HUES64 (cell line): ENCODE measurements around the gene LRRC37A2.
"Not testable (repeated sequence)": the region's sequence is repeated elsewhere in the genome, so short reads cannot be mapped to it uniquely, and the experiment has no call there.

ENCODE experiments used
- H3K27ac ChIP-seq: 2 replicates; pipeline ENCODE4 v1.7.0; 2013; ENCODE audit warnings: low read depth, low read length, inconsistent platforms
- H3K27me3 ChIP-seq: 2 replicates; pipeline ENCODE4 v1.6.1; 2013; ENCODE audit warnings: mild to moderate bottlenecking, low read length; ENCODE audit not compliant: insufficient read depth
- H3K36me3 ChIP-seq: 2 replicates; pipeline ENCODE4 v1.6.1; 2013; ENCODE audit warnings: mild to moderate bottlenecking, low read length; ENCODE audit not compliant: insufficient read depth
- H3K4me1 ChIP-seq: 2 replicates; pipeline ENCODE4 v1.6.1; 2013; ENCODE audit warnings: mild to moderate bottlenecking, low read length, moderate library complexity; ENCODE audit not compliant: insufficient read depth
- H3K4me3 ChIP-seq: 2 replicates; pipeline ENCODE4 v1.5.1; 2013; ENCODE audit warnings: mild to moderate bottlenecking, low read length, moderate library complexity
- H3K9ac ChIP-seq: 2 replicates; pipeline ENCODE4 v1.6.1; 2013; ENCODE audit warnings: mild to moderate bottlenecking, low read depth, low read length
- H3K9me3 ChIP-seq: 2 replicates; pipeline ENCODE4 v1.6.1; 2013; ENCODE audit warnings: low read depth, low read length; ENCODE audit not compliant: insufficient read depth
- WGBS: fragments of 150-250, 120-280 bp; methylation state at CpG from one replicate; pipeline ENCODE4 v1.1.7; 2013; ENCODE audit warnings: missing lambda C conversion rate; 5-methylcytosine and 5-hydroxymethylcytosine counted together

Gene LRRC37A2

DNA sequence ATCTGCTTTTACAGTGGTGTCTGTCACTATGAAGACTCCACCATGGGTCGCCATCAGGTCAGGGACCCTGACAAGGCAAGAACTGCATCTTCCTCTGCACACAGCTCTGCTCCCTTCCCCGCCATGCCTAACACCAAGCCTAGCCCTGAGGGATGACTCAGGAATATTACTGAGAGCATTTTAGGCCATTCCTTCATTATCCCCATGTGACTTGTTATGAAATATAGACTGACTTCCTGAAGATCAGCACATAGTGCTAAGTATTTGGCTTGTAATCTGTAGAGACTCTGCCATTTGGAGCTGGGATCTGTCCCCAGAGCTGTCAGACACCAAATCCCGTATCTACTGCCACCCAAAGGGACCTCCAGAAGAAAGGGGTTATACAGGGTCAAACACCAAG is 47.8 kb downstream of the LRRC37A2 start:
- not testable (repeated sequence) for H3K9me3 ChIP-seq, H3K4me3 ChIP-seq, H3K36me3 ChIP-seq, H3K9ac ChIP-seq, H3K27me3 ChIP-seq, H3K27ac ChIP-seq, H3K4me1 ChIP-seq
- WGBS = no CpG with 5 or more reads among the region's 3 CpGs

DNA sequence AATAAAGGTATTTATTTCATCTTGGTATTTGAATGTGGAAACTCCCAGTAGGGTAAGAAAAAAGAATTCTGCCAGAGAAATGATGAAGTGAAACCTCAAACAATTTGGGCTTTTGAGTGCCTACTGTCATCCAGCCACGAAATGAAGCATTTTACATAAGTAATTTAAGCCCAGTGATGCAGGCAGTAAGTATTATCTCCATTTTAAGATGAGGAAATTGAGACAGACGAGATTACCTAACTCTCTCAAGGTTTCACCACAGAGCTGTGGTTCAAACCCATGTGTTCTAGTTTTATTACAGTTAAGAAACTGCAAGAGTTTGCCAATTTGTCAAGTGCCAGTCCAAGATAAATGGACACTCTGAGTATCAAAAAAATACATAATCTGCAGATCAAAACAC is 54.0 kb downstream of the LRRC37A2 start:
- not testable (repeated sequence) for H3K27me3 ChIP-seq
- no CpG with 5 or more reads among the region's 2 CpGs for WGBS

DNA sequence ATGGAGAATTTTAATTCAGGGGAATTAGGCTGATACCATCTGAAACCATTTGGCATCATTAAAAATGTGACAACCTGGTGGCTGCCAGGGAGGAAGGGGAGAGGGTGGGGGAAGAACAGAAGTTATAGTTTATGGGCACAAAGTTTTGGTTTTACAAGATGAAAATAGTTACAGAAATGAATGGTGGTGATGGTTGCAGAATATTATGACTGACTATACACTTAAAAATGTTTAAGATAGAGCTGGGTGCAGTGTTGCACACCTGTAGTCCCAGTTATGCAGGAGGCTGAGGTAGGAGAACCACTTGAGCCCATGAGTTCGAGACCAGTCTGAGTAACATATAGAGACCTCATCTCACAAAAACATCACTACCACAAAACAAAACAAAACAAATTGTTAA is 54.7 kb downstream of the LRRC37A2 start:
- H3K4me1 ChIP-seq, H3K4me3 ChIP-seq, H3K36me3 ChIP-seq, H3K27me3 ChIP-seq, H3K9ac ChIP-seq, H3K9me3 ChIP-seq, H3K27ac ChIP-seq: not testable (repeated sequence)
- no CpG with 5 or more reads among the region's 1 CpG for WGBS

More for the DNA sequence above, 54.0 kb downstream of the LRRC37A2 start:
- H3K27ac ChIP-seq, H3K4me1 ChIP-seq, H3K9ac ChIP-seq, H3K36me3 ChIP-seq, H3K9me3 ChIP-seq, H3K4me3 ChIP-seq: not testable (repeated sequence)

DNA sequence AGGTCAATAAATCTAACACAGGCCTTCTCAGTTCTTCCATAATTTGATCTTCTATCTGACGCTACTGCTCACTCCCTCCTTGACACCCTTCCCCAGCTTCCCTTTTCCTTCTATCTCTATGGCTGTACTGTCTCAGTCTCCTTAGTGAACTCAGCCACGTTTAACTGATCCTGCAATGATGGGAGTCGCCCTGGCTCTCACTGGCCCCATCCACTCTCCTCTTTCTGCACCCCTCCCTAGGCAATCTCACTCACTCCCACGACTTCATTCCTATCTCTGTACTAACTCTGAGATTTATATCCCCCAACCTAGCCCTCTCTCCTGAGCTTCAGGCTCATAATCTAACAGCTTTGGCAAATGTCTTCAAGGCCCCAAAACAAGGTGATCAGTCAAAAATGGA is 59.5 kb downstream of the LRRC37A2 start:
- not testable (repeated sequence) for H3K27ac ChIP-seq
- no CpG with 5 or more reads among the region's 4 CpGs for WGBS

DNA sequence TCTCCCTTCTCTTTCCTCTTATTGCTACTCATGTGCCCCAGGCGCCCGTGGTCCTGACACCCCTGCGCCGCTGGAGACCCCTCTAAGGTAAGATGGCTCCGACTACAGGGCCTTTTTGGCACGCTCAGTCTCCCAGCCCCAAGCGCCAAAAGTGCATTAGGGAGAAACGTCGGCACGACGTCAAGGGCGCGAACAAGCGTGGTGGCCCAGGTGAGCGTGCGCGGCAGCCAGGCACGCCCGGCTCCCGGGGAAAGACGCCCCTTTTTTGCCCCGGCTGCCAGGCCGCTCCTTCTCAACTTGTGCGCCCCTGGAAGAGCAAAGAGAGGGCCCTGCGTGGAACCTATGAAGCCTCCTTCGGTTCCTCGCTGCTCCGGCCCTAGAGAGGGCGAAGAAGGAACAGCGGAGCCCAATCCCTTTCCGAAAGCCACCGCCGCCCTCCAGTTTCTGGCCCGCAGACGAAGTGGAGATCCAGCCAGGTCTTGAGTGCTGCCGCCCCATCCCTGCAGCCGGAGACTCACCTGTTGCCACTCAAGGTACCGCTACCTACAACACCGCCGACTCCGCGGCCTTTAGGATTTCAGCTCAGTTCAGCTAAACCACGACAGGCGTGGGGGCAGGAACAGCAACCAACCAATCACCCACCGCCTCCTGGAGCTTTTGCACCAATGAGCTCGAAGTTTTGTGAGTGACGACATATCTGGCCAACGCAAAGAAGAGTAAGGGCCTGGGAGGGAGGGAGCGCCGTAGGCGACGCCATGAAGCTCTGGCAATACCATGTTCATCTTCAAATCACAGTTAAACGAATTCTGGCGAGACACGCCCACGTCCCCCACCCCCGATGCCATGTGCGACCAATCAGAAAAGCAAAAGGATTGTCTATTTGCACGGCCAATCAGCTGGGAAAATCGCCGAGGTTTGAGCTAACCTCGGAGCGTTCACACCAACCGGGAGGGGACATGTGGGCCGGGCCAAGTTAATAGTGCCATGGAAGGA is 67.1 kb downstream of the LRRC37A2 start, which contains the start of gene ARL17A:
ARL17A (minus strand) TSS at position 609 of the 993 bp plus-strand sequence. CDS start 3,369 bp downstream, outside the sequence.
- H3K4me3 ChIP-seq, H3K27ac ChIP-seq, H3K27me3 ChIP-seq, H3K4me1 ChIP-seq, H3K9me3 ChIP-seq, H3K36me3 ChIP-seq, H3K9ac ChIP-seq: not testable (repeated sequence)
- 0% methylated on average over 5 of the region's 65 CpGs for WGBS

More for the DNA sequence above, 59.5 kb downstream of the LRRC37A2 start:
- not testable (repeated sequence) for H3K9ac ChIP-seq, H3K4me3 ChIP-seq, H3K9me3 ChIP-seq, H3K4me1 ChIP-seq, H3K27me3 ChIP-seq, H3K36me3 ChIP-seq

DNA sequence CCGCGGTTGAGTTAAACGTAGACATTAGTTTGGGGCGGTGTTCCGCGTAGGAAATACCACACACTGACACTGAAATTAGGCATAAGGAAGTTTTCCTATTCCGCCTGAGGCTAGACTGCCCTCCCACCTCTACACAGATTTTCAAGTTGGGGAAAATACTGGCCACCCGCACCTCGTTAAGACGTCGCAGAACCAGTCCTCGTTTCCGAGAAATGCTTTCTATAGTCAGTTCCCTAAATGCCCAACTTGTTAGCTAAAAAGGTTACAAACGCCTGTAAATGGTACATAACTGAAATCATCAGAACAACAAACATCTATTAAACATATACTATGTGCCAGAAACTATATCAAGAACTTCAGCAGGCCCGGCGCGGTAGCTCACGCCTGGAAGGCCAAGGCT is 67.8 kb downstream of the LRRC37A2 start:
- H3K4me3 ChIP-seq, H3K9ac ChIP-seq, H3K4me1 ChIP-seq, H3K27me3 ChIP-seq, H3K36me3 ChIP-seq, H3K9me3 ChIP-seq, H3K27ac ChIP-seq: not testable (repeated sequence)
- WGBS = no CpG with 5 or more reads among the region's 18 CpGs

DNA sequence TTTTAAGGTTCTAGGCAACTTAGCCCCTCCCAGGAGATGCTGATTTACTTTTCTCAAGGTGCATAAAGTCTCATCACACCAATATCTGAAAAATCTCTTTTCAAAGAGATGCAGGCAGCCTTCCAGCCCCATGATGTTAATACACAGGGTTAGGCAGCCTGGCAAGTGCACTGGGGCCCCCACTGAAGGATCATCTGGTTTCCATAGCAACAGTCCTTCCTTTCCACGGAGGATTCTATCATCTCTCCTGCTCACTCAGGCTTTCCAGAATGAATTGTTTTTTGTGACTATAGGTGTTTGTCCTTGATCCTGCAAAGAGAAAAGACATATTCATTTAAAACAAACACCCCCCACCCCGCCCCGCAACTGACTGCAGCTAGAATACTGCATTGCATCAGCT is 73.2 kb downstream of the LRRC37A2 start:
- H3K9me3 ChIP-seq, H3K4me3 ChIP-seq: not testable (repeated sequence)
- WGBS = no CpG with 5 or more reads among the region's 3 CpGs

DNA sequence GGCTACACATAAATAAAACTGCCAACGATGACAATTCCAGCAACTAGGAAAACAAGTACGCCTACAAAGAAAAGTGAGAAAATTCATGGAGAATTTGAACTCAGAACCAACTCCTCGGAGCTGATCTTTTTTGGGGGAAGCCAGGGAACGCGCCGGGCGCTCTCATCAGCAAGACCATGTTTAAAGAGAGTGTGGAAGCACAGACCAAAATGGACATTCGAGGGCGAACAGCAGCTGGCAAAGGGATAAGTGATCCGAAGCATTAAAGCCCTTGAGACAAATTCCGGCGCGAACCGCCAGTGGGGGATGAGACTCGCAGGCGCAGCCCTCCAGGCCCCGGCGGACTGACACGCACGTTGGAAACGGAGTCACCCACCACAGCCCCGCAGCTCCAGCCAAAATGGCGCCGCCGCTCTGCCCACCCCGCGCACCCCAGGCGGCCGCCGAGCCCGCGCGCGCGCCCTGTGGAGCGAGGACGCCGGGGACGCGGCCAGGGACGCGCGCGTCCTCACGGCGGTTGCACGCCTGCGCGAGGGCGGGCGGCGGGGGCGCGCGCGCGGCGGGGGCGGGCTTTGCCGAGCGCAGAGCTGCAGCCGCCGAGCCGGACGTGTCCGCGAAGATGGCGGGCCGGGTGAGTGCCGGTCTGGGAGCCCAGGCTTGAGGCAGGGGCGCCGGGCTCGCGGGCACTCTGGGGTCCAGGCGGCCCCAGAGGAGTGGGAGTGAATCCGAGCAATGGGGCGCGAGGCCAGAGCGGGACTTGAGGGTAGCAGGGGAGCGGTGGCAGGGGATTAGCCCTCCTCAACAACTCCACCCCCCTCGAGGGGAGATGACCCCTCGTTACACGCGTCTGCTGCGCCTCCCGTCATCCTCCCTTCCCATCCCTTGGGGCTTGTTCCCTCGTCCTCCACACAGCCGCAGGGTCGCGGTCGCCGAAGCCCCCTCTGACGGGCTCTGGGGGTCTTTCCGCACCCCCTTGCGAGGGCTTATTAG is 78.2 kb downstream of the LRRC37A2 start, which contains the start of gene NSF:
NSF (plus strand) TSS at position 513 of the 990 bp plus-strand sequence; CDS start at position 620, 107 bp downstream.
- not testable (repeated sequence) for H3K27me3 ChIP-seq, H3K36me3 ChIP-seq, H3K4me3 ChIP-seq, H3K27ac ChIP-seq, H3K9ac ChIP-seq, H3K4me1 ChIP-seq, H3K9me3 ChIP-seq
- WGBS = no CpG with 5 or more reads among the region's 95 CpGs

More for the DNA sequence above, 73.2 kb downstream of the LRRC37A2 start:
- not testable (repeated sequence) for H3K27ac ChIP-seq, H3K9ac ChIP-seq, H3K27me3 ChIP-seq, H3K36me3 ChIP-seq, H3K4me1 ChIP-seq

DNA sequence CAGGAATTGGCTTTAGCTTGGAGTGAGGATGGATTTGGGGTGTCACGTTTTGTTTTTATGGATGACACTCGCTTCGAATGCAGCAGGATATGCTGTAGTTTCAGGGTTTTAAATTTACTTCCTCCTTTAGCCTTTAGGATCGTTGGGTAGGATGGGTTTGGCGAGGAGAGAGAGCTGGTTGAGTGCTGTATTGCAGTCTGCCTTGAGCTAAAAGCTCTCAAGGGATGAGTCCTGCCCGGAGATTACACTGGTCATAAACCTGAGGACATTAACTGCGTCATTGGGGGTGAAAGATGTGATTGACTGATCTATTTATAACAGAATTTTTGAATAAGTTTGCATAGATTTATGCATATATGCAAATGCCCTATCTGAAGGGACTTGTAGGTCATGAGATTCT is 79.1 kb downstream of the LRRC37A2 start:
- H3K4me1 ChIP-seq, H3K27ac ChIP-seq, H3K36me3 ChIP-seq, H3K27me3 ChIP-seq, H3K9me3 ChIP-seq, H3K9ac ChIP-seq, H3K4me3 ChIP-seq: not testable (repeated sequence)
- no CpG with 5 or more reads among the region's 7 CpGs for WGBS

DNA sequence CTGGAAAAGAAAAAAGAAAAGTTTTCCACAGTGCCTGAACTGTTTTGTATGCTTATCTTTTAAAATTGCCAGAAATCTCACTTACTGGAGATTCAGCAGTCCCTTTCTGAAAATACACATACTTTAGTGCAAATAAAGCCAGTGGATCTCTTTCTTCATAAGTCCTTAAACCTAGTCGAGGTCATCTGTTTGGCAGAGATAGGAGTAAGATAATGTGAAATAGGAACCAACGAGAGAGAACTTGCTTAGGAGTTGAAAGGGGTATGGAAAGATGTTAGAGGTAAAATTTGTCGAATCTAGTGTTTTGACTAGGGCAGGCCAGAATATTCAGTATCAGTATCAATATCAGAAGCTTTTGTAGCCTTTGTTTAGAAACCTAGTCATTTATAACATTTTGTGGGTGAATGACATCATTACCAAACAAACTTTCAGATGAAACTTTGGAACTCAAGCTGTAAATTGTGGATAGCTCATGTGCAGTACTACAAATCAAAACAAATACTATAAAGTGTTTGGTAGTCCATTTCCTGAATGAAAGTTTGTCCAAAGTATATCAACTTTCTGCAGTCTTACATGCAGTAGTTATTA is 86.2 kb downstream of the LRRC37A2 start:
- no CpG with 5 or more reads among the region's 3 CpGs for WGBS
- not testable (repeated sequence) for H3K4me3 ChIP-seq, H3K4me1 ChIP-seq, H3K9ac ChIP-seq, H3K27ac ChIP-seq, H3K27me3 ChIP-seq, H3K36me3 ChIP-seq, H3K9me3 ChIP-seq

DNA sequence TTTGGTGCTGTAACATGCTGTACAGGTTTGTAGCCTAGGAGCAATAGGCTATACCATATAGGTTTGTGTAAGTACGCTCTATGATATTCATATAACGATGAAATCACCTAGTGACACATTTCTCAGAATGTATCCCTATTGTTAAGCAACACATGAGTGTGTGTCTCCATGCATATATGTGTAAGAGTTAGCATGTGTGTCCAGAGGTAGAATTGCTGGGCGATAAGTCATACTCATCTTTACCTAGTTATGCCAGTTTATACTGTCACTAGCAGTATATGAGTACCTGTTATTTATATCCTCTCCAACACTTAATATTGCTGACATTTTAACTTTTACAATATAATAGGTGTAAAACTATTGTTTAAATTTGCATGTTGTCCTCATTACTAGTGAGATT is 88.5 kb downstream of the LRRC37A2 start:
- not testable (repeated sequence) for H3K4me1 ChIP-seq, H3K9ac ChIP-seq, H3K4me3 ChIP-seq, H3K9me3 ChIP-seq, H3K36me3 ChIP-seq, H3K27me3 ChIP-seq, H3K27ac ChIP-seq
- WGBS = no CpG with 5 or more reads among the region's 3 CpGs
